Measurements from ENCODE around the gene MICOS13.

The MICOS13 gene

GRCh38 chr19:5661483-5661882 lies 18.8 kb downstream of the MICOS13 start:
- FAIRE-seq (no peak), DNase-seq (ENCODE audit: insufficient read length, low spot score) (no peak)
- TF ChIP-seq, protein P1, sequence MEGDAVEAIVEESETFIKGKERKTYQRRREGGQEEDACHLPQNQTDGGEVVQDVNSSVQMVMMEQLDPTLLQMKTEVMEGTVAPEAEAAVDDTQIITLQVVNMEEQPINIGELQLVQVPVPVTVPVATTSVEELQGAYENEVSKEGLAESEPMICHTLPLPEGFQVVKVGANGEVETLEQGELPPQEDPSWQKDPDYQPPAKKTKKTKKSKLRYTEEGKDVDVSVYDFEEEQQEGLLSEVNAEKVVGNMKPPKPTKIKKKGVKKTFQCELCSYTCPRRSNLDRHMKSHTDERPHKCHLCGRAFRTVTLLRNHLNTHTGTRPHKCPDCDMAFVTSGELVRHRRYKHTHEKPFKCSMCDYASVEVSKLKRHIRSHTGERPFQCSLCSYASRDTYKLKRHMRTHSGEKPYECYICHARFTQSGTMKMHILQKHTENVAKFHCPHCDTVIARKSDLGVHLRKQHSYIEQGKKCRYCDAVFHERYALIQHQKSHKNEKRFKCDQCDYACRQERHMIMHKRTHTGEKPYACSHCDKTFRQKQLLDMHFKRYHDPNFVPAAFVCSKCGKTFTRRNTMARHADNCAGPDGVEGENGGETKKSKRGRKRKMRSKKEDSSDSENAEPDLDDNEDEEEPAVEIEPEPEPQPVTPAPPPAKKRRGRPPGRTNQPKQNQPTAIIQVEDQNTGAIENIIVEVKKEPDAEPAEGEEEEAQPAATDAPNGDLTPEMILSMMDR (IDR thresholded peaks at IDR 0.05; ENCODE audit: insufficient read depth, missing control alignments) = no peak

DNA sequence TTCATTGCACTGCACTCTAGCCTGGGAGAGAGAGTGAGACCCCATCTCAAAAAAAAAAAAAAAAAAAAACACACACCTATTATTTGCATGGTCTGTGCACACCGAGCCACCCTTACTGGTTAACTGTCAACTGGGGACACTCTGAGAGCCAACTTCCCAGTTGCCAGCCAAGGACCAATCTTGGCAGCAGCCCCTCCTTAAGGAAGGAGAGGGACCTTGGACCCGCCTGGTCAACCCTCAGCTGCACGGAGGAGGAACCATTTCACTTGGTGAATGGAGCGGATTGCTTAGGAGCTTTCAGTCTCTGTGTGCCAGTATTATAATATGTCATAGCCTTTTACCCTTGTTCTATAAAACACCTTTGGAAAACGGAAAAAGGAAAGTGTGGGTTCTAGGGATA lies 24.9 kb downstream of the MICOS13 start:
- FAIRE-seq (no peak), DNase-seq (ENCODE audit: insufficient read length, low spot score) (no peak)
- TF ChIP-seq, protein P1 (IDR thresholded peaks at IDR 0.05; ENCODE audit: insufficient read depth, missing control alignments) = no peak

- FAIRE-seq (no peak), DNase-seq (ENCODE audit: insufficient read length, low spot score) (no peak)
- TF ChIP-seq, protein P1 (IDR thresholded peaks at IDR 0.05; ENCODE audit: insufficient read depth, missing control alignments) = no peak
These were observed 25.4 kb downstream of the MICOS13 start for GRCh38 chr19:5654931-5655330.

GRCh38 chr19:5652261-5652660 lies 28.1 kb downstream of the MICOS13 start:
- no peak for DNase-seq (ENCODE audit: insufficient read length, low spot score)
- no peak for FAIRE-seq

DNA sequence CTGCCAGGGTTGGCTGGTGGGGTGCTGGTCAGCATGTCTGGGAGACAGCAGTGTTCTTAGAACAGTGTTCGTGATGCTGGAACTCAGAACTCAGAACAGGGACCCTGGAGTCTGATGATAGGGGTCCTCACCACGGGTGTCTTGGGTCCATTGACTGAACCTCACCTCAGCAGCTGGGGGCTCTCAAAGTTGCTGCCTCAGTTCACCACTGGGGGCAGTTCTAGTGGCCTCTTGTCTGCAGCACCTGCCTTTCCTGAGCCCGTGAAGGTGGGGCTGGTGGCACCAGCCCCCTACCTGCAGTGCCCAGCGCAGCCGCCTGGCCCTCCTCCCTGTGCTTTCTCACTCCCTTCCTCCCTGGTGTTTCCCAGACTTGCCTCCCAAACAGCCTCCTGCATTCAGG lies 29.0 kb downstream of the MICOS13 start:
- TF ChIP-seq, protein P1 (IDR thresholded peaks at IDR 0.05; ENCODE audit: insufficient read depth, missing control alignments) = no peak
- no peak for DNase-seq (ENCODE audit: insufficient read length, low spot score)
- no peak for FAIRE-seq

More at GRCh38 chr19:5652261-5652660, 28.1 kb downstream of the MICOS13 start:
- TF ChIP-seq, protein P1 (IDR thresholded peaks at IDR 0.05; ENCODE audit: insufficient read depth, missing control alignments) = no peak

GRCh38 chr19:5648464-5648863 lies 31.9 kb downstream of the MICOS13 start:
- TF ChIP-seq, protein P1 (IDR thresholded peaks at IDR 0.05; ENCODE audit: insufficient read depth, missing control alignments) = no peak
- no peak for DNase-seq (ENCODE audit: insufficient read length, low spot score)
- no peak for FAIRE-seq

DNA sequence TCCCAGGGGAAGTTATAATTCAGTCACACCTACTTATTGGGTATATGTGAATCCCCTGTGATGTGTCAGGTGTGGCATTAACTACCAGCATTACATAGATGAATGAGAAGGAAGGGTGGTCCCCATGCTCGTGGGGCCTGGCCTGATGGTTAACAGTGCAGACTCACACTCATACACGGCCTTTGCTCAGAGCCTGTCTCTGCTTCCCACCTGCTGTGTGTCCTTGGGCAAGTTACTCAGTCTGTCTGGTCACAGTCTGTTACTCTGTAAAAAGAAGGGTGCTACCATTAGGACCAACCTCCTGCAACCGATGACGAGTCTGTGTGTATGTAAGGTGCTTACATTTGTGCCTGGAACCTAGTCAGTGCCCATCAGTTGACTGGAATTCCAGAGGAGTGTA lies 33.6 kb downstream of the MICOS13 start:
- TF ChIP-seq, protein P1 (IDR thresholded peaks at IDR 0.05; ENCODE audit: insufficient read depth, missing control alignments) = no peak
- FAIRE-seq (no peak), DNase-seq (ENCODE audit: insufficient read length, low spot score) (no peak)

All from D721Med (cell line).